ENCODE results near the gene MTHFD2L. TPM values are rescaled to one million over a fixed set of nuclear protein-coding genes. Genes with fewer than 3 reads are reported as not detected.

The MTHFD2L gene
- total and polyA plus RNA-seq, 2 of the 8 experiments (the other 6 are each of a cell fraction or from before 2014, with no cell fraction given), result 5.4 to 15.0 TPM

DNA sequence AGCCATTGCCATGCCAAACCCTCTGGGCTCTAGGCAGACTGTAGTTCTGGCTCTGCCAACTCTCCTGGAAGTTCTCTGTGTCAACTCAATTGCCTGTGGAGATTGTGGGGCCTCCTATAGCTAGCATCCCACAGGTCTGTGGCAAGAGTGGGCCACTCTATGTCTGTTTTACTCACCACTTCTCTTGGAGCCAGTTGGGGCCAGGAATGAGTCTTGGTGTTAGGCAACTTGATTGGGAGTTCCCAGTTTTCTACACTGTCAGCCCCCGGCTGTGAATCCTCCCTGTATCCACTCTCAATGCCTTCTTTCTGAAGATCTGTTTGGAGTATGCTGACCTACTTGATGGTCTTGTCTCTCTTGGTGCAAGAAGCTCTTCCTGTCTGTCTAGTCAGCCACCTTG lies 102.1 kb downstream of the MTHFD2L start:
- no peak overlapping the region for H3K4me3 ChIP-seq (ENCODE audit: extremely low read depth in 1 of 4, insufficient read depth in 2 of 4, low read depth in 3 of 4, low read length in 4 of 4)
- no peak for TF ChIP-seq RBBP5 (IDR thresholded peaks at IDR 0.05; ENCODE audit: borderline replicate concordance, low read depth, low read length)
- TF ChIP-seq, protein P1, sequence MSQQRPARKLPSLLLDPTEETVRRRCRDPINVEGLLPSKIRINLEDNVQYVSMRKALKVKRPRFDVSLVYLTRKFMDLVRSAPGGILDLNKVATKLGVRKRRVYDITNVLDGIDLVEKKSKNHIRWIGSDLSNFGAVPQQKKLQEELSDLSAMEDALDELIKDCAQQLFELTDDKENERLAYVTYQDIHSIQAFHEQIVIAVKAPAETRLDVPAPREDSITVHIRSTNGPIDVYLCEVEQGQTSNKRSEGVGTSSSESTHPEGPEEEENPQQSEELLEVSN (IDR thresholded peaks at IDR 0.05), result no peak
- TF ChIP-seq, protein P2, sequence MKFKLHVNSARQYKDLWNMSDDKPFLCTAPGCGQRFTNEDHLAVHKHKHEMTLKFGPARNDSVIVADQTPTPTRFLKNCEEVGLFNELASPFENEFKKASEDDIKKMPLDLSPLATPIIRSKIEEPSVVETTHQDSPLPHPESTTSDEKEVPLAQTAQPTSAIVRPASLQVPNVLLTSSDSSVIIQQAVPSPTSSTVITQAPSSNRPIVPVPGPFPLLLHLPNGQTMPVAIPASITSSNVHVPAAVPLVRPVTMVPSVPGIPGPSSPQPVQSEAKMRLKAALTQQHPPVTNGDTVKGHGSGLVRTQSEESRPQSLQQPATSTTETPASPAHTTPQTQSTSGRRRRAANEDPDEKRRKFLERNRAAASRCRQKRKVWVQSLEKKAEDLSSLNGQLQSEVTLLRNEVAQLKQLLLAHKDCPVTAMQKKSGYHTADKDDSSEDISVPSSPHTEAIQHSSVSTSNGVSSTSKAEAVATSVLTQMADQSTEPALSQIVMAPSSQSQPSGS (IDR thresholded peaks at IDR 0.05; ENCODE audit: low read length), result no peak
- no peak for TF ChIP-seq EGR1 (IDR thresholded peaks at IDR 0.05; ENCODE audit: borderline replicate concordance, low read depth, low read length)
- TF ChIP-seq RNF2 (IDR thresholded peaks at IDR 0.05; ENCODE audit: borderline replicate concordance, low read depth, low read length, missing control alignments, poor library complexity, severe bottlenecking), result no peak
- no peak for TF ChIP-seq CREB1 (IDR thresholded peaks at IDR 0.05)
- no peak for TF ChIP-seq TBP (IDR thresholded peaks at IDR 0.05; ENCODE audit: low read depth, low read length)
- H3K18ac ChIP-seq (ENCODE audit: extremely low read depth, low read length), result no peak overlapping the region
- no peak for DNase-seq (ENCODE audit: low read depth in 1 of 2, low spot score in 2 of 2)
- no peak overlapping the region for H3K4ac ChIP-seq (replicated peaks; ENCODE audit: insufficient read length, low read depth, low read length)
- H2BK5ac ChIP-seq (ENCODE audit: low read depth, low read length), result no peak overlapping the region
- 92% methylated on average over 1 of the region's 1 CpG; no CpG with 5 or more reads in 1 of the 2 experiments for WGBS, 2 experiments (ENCODE audit: extremely low coverage in 1 of 2, insufficient coverage in 1 of 2, insufficient read length in 1 of 2, insufficient replicate concordance in 2 of 2, low coverage in 1 of 2, low lambda C conversion rate in 2 of 2, missing lambda C conversion rate in 1 of 2)
- H2BK15ac ChIP-seq (ENCODE audit: low read length), result no peak overlapping the region
- H3K14ac ChIP-seq (ENCODE audit: insufficient read length), result no peak overlapping the region
- no peak overlapping the region for H2BK120ac ChIP-seq (replicated peaks; ENCODE audit: low read depth, low read length)
- H3K23me2 ChIP-seq (ENCODE audit: low read depth, low read length), result no peaks in the 10 kb centered on the region
- H3K27me3 ChIP-seq (replicated peaks in 1 of 4; ENCODE audit: control insufficient read depth in 3 of 4, extremely low read depth in 1 of 4, insufficient read depth in 3 of 4, low read length in 3 of 4), result no peaks in the 10 kb centered on the region
- H4K20me1 ChIP-seq (replicated peaks in 1 of 2; ENCODE audit: control insufficient read depth in 1 of 2, insufficient read depth in 2 of 2, low read length in 2 of 2), result peaks cover 0 to 1% of the 10 kb centered on the region in 2 experiments
- no peak overlapping the region for H4K5ac ChIP-seq (ENCODE audit: insufficient read length, low read depth, low read length)
- no peak overlapping the region for H4K91ac ChIP-seq (replicated peaks; ENCODE audit: insufficient read length, low read length)
- H2AK5ac ChIP-seq (ENCODE audit: low read depth, low read length), result no peak overlapping the region
- no peak overlapping the region for H3K4me2 ChIP-seq (ENCODE audit: insufficient read depth in 1 of 2, low read depth in 2 of 2, low read length in 2 of 2)
- no peaks in the 10 kb centered on the region for H3K79me2 ChIP-seq (ENCODE audit: control insufficient read depth in 1 of 2, insufficient read depth in 2 of 2, low read length in 2 of 2)
- H3K36me3 ChIP-seq (ENCODE audit: control insufficient read depth in 2 of 4, insufficient read depth in 4 of 4, low read length in 3 of 4), result no peaks in the 10 kb centered on the region
- H3K27ac ChIP-seq (ENCODE audit: low read depth, low read length), result no peak overlapping the region
- H3K9me3 ChIP-seq (ENCODE audit: insufficient read depth in 2 of 2, low read depth in 1 of 2, low read length in 1 of 2), result no peaks in the 10 kb centered on the region
- H3K4me1 ChIP-seq (replicated peaks in 1 of 4; ENCODE audit: control insufficient read depth in 3 of 4, insufficient read depth in 4 of 4, low read length in 3 of 4), result no peaks in the 10 kb centered on the region
- H2BK12ac ChIP-seq (ENCODE audit: low read depth, low read length), result no peak overlapping the region
- no peak overlapping the region for H3K9ac ChIP-seq (replicated peaks in 1 of 4; ENCODE audit: extremely low read depth in 1 of 4, low read depth in 3 of 4, low read length in 3 of 4)
- no peak overlapping the region for H2BK20ac ChIP-seq (ENCODE audit: low read length)
- H3K56ac ChIP-seq (replicated peaks; ENCODE audit: insufficient read length, low read depth, low read length), result no peak overlapping the region
- no peaks in the 10 kb centered on the region for H3K79me1 ChIP-seq (ENCODE audit: low read depth, low read length)
- no peak overlapping the region for H3K23ac ChIP-seq (ENCODE audit: insufficient read length)
- H2AFZ ChIP-seq (ENCODE audit: low read length), result no peak overlapping the region
- POLR2A ChIA-PET (ENCODE audit: partially characterized antibody), result no interaction called here
- no peak overlapping the region for H4K8ac ChIP-seq (ENCODE audit: extremely low read depth, insufficient read depth, low read length)
- no peak for FAIRE-seq
- CTCF ChIA-PET (ENCODE audit: partially characterized antibody), result interaction anchor here (0.7 to 1.1 kb wide), 2 partner anchors 32 to 60 kb away, joined by 3 read pairs; no protein-coding TSS in a partner anchor

Data from H1 (cell line).